Peyer's patch (tissue), 4 donors: ENCODE results near the gene TLN1.

Source experiments
- CTCF ChIP-seq, 6 experiments: fragments of 450-650 bp in 4 of 6; fragments of 200-600 bp in 2 of 6; sonication (generic) in 1 of 6; IDR thresholded peaks; one replicate each; pipeline ENCODE4 v1.5.1; 2017 to 2019; ENCODE audit warnings: antibody characterized with exemption in 6 of 6, mild to moderate bottlenecking in 3 of 6, moderate library complexity in 1 of 6
- POLR2A ChIP-seq, 2 donors: fragments of 450-650 bp; IDR thresholded peaks; one replicate each; pipeline ENCODE4 v1.5.1; 2017; ENCODE audit warnings: antibody characterized with exemption in 2 of 2, mild to moderate bottlenecking in 2 of 2, moderate library complexity in 2 of 2

GRCh38 chr9:35683323-35683722, 48.7 kb downstream of the TLN1 start:
- TF ChIP-seq CTCF (IDR thresholded peaks at IDR 0.05) (no peak), POLR2A (IDR thresholded peaks at IDR 0.05) (no peak)
